Smooth muscle cell (in vitro differentiated cells): ENCODE data around the gene KDM8. TPM values are rescaled to one million over a fixed set of nuclear protein-coding genes. Genes with fewer than 3 reads are reported as not detected.
A peak's percentile ranks its signal among the peaks of the same experiment; 100 is the strongest.
"Not testable (repeated sequence)": the region's sequence is repeated elsewhere in the genome, so short reads cannot be mapped to it uniquely, and the experiment has no call there.

ENCODE experiments used
- DNase-seq: peaks from one replicate; lab custom pipeline; 2025; ENCODE audit not compliant: unreplicated experiment; lab: John Stamatoyannopoulos, UW
- H2AFZ ChIP-seq: fragments of 200-600 bp; sonication (generic); 2 replicates; pipeline ENCODE4 v1.6.0; 2016; ENCODE audit warnings: antibody characterized with exemption, low read depth, mild to moderate bottlenecking
- H3F3A ChIP-seq: fragments of 200-600 bp; sonication (generic); 2 replicates; pipeline ENCODE4 v1.6.0; 2017; ENCODE audit warnings: antibody characterized with exemption, low read depth
- H3K27ac ChIP-seq: fragments of 200-600 bp; sonication (generic); 2 replicates; pipeline ENCODE4 v1.5.1; 2016; ENCODE audit warnings: low read depth, mild to moderate bottlenecking
- H3K27me3 ChIP-seq: fragments of 200-600 bp; sonication (generic); 2 replicates; pipeline ENCODE4 v1.6.1; 2016; ENCODE audit warnings: low read depth, mild to moderate bottlenecking
- H3K36me3 ChIP-seq: fragments of 200-600 bp; sonication (generic); 2 replicates; pipeline ENCODE4 v1.5.1; 2016; ENCODE audit warnings: low read depth
- H3K4me1 ChIP-seq: fragments of 200-600 bp; sonication (generic); 2 replicates; pipeline ENCODE4 v1.5.1; 2016; ENCODE audit warnings: low read depth
- H3K4me2 ChIP-seq: fragments of 200-600 bp; sonication (generic); 2 replicates; pipeline ENCODE4 v1.6.0; 2016; ENCODE audit warnings: mild to moderate bottlenecking
- H3K4me3 ChIP-seq: fragments of 200-600 bp; sonication (generic); 2 replicates; pipeline ENCODE4 v1.5.1; 2016; ENCODE audit warnings: mild to moderate bottlenecking
- H3K79me2 ChIP-seq: fragments of 200-600 bp; sonication (generic); 2 replicates; pipeline ENCODE4 v1.6.0; 2016; ENCODE audit warnings: low read depth, mild to moderate bottlenecking
- H3K9ac ChIP-seq: fragments of 200-600 bp; sonication (generic); 2 replicates; pipeline ENCODE4 v1.6.0; 2016; ENCODE audit warnings: low read depth
- H3K9me3 ChIP-seq: fragments of 200-600 bp; sonication (generic); replicated peaks from 2 replicates; pipeline ENCODE4 v1.5.1; 2016; ENCODE audit warnings: low read depth
- H4K20me1 ChIP-seq: fragments of 200-600 bp; sonication (generic); 2 replicates; pipeline ENCODE4 v1.6.0; 2016; ENCODE audit warnings: low read depth
- CTCF ChIP-seq: fragments of 200-600 bp; sonication (generic); IDR thresholded peaks from 2 replicates; pipeline ENCODE4 v1.5.1; 2017; ENCODE audit warnings: borderline replicate concordance, mild to moderate bottlenecking, antibody characterized with exemption; ENCODE audit not compliant: insufficient read depth, poor library complexity, severe bottlenecking
- WGBS: methylation state at CpG from one replicate; pipeline ENCODE4 v1.1.7; 2016; ENCODE audit warnings: low lambda C conversion rate; 5-methylcytosine and 5-hydroxymethylcytosine counted together
- polyA plus RNA-seq: library from polyadenylated mRNA; unstranded; fragments of >200 nt; fragmentation: Nextera tagmentation; extraction: Ambion mirVana; gene quantifications from 2 replicates; pipeline ENCODE4 v1.2.1, GENCODE V29; 2016
- total RNA-seq: library from RNA; depleted of rRNA; stranded (reverse); fragments of >200 nt; gene quantifications from 2 replicates; pipeline ENCODE4 v1.2.3, GENCODE V29; 2014

The KDM8 gene
- total and polyA plus RNA-seq, 2 experiments from 2014 or later, result 0.81 to 3.5 TPM

GRCh38 chr16:27256861-27257260 is 53.5 kb downstream of the KDM8 start:
- no peaks in the 10 kb centered on the region for H3K27me3 ChIP-seq
- H3K4me3 ChIP-seq, result no peak overlapping the region
- no peak for TF ChIP-seq CTCF
- no peaks in the 10 kb centered on the region for H3F3A ChIP-seq
- no peak overlapping the region for H3K4me2 ChIP-seq
- peaks cover 9% of the 10 kb centered on the region for H3K4me1 ChIP-seq
- H3K27ac ChIP-seq, result no peak overlapping the region
- no peaks in the 10 kb centered on the region for H3K9me3 ChIP-seq
- no peak overlapping the region for H2AFZ ChIP-seq
- DNase-seq, result no peak
- H3K79me2 ChIP-seq, result no peaks in the 10 kb centered on the region
- WGBS, result 100% methylated on average over 3 of the region's 3 CpGs
- no peaks in the 10 kb centered on the region for H3K36me3 ChIP-seq
- H3K9ac ChIP-seq, result no peak overlapping the region
- H4K20me1 ChIP-seq, result no peaks in the 10 kb centered on the region

- Histone ChIP-seq H3K4me1 (peaks cover 9% of the 10 kb centered on the region), H3K36me3 (no peaks in the 10 kb centered on the region), H3K4me3 (no peak overlapping the region), H3K9ac (no peak overlapping the region), H3K27ac (no peak overlapping the region), H3K27me3 (no peaks in the 10 kb centered on the region), H3K9me3 (no peaks in the 10 kb centered on the region), H3K4me2 (no peak overlapping the region), H3F3A (no peaks in the 10 kb centered on the region), H2AFZ (no peak overlapping the region), H4K20me1 (no peaks in the 10 kb centered on the region), H3K79me2 (no peaks in the 10 kb centered on the region)
- TF ChIP-seq CTCF, result no peak
- no peak for DNase-seq
- 96% methylated on average over 14 of the region's 14 CpGs for WGBS
Observed at GRCh38 chr16:27257271-27257670, 53.9 kb downstream of the KDM8 start.

- Histone ChIP-seq H2AFZ (no peak overlapping the region), H3K4me3 (no peak overlapping the region), H4K20me1 (no peaks in the 10 kb centered on the region), H3K4me1 (peaks cover 9% of the 10 kb centered on the region), H3K27me3 (no peaks in the 10 kb centered on the region), H3K36me3 (no peaks in the 10 kb centered on the region), H3K9me3 (no peaks in the 10 kb centered on the region), H3K27ac (peak overlapping the region; percentile 67), H3K79me2 (no peaks in the 10 kb centered on the region), H3K9ac (no peak overlapping the region), H3F3A (no peaks in the 10 kb centered on the region), H3K4me2 (peak overlapping the region; percentile 2)
- WGBS, result 35% methylated on average over 3 of the region's 3 CpGs
- TF ChIP-seq CTCF, result no peak
- DNase-seq, result no peak
Observed at GRCh38 chr16:27258241-27258734, 55.0 kb downstream of the KDM8 start.

GRCh38 chr16:27259710-27260109 is 56.4 kb downstream of the KDM8 start:
- H3K9me3 ChIP-seq, result no peaks in the 10 kb centered on the region
- H3K36me3 ChIP-seq, result no peaks in the 10 kb centered on the region
- no peak overlapping the region for H3K9ac ChIP-seq
- H3K4me1 ChIP-seq, result peaks cover 7% of the 10 kb centered on the region
- no peak overlapping the region for H2AFZ ChIP-seq
- H3K4me3 ChIP-seq, result no peak overlapping the region
- H3F3A ChIP-seq, result no peaks in the 10 kb centered on the region
- no peaks in the 10 kb centered on the region for H4K20me1 ChIP-seq
- H3K79me2 ChIP-seq, result no peaks in the 10 kb centered on the region
- 90% methylated on average over 4 of the region's 4 CpGs for WGBS
- no peak overlapping the region for H3K27ac ChIP-seq
- DNase-seq, result no peak
- no peak for TF ChIP-seq CTCF
- no peak overlapping the region for H3K4me2 ChIP-seq
- H3K27me3 ChIP-seq, result no peaks in the 10 kb centered on the region

GRCh38 chr16:27262904-27263423 is 59.6 kb downstream of the KDM8 start:
- WGBS, result 95% methylated on average over 2 of the region's 2 CpGs
- H3K27me3 ChIP-seq, H3K4me1 ChIP-seq, H3K27ac ChIP-seq, H3K9me3 ChIP-seq, H3K4me2 ChIP-seq, H3K9ac ChIP-seq, H3K36me3 ChIP-seq, H4K20me1 ChIP-seq, DNase-seq, H2AFZ ChIP-seq, H3K79me2 ChIP-seq, H3F3A ChIP-seq, H3K4me3 ChIP-seq: not testable (repeated sequence)
